ENCODE data around the gene MALRD1. TPM values are rescaled to one million over a fixed set of nuclear protein-coding genes. Genes with fewer than 3 reads are reported as not detected.

Gene MALRD1
- total RNA-seq, 1 experiment from 2014 or later = 0.50 TPM

GRCh38 chr10:19058046-19058445 lies 9.4 kb downstream of the MALRD1 start (continued):
- TF ChIP-seq ZNF416 (CRISPR knock-in tag; IDR thresholded peaks at IDR 0.05) (no peak), MYBL2 (CRISPR knock-in tag; IDR thresholded peaks at IDR 0.05) (no peak)

- DNase-seq (ENCODE audit: low spot score) (no peak), ATAC-seq (no peak)
- Mint-ChIP-seq H3K4me3 (no peak overlapping the region), H3K36me3 (no peaks in the 10 kb centered on the region), H3K4me1 (peaks cover 7% of the 10 kb centered on the region), H3K9me3 (peaks cover 28% of the 10 kb centered on the region), H3K27me3 (ENCODE audit: low read depth) (no peaks in the 10 kb centered on the region), H3K27ac (no peak overlapping the region)
- TF ChIP-seq TP53 (CRISPR knock-in tag; IDR thresholded peaks at IDR 0.05) (no peak), GRHL2 (CRISPR knock-in tag; IDR thresholded peaks at IDR 0.05; ENCODE audit: insufficient replicate concordance, severe bottlenecking) (no peak), ZNF512 (CRISPR knock-in tag; IDR thresholded peaks at IDR 0.05; ENCODE audit: borderline replicate concordance) (no peak)
- POLR2A ChIA-PET = no interaction called here
- CTCF ChIA-PET = interaction anchor here (0.7 kb wide), 1 partner anchor 1740 kb away, joined by 3 read pairs; no protein-coding TSS in a partner anchor
Observed at GRCh38 chr10:19063986-19064385, 15.4 kb downstream of the MALRD1 start.

- Mint-ChIP-seq H3K9me3 (no peaks in the 10 kb centered on the region), H3K4me3 (no peak overlapping the region), H3K27ac (no peak overlapping the region), H3K36me3 (no peaks in the 10 kb centered on the region), H3K4me1 (no peaks in the 10 kb centered on the region), H3K27me3 (ENCODE audit: low read depth) (no peaks in the 10 kb centered on the region)
- ChIA-PET CTCF (interaction anchor here (0.5 kb wide), 1 partner anchor 215 kb away, joined by 3 read pairs; no protein-coding TSS in a partner anchor), POLR2A (no interaction called here)
- ATAC-seq (no peak), DNase-seq (ENCODE audit: low spot score) (no peak)
- no peak for TF ChIP-seq NR3C1 (CRISPR knock-in tag; conservative IDR thresholded peaks at IDR 0.05; ENCODE audit: low read depth)
- no peak for TF ChIP-seq ELF4 (CRISPR knock-in tag; IDR thresholded peaks at IDR 0.05; ENCODE audit: low read depth)
- TF ChIP-seq RELA (CRISPR knock-in tag; IDR thresholded peaks at IDR 0.05; ENCODE audit: borderline replicate concordance) = no peak
- TF ChIP-seq GRHL2 (CRISPR knock-in tag; IDR thresholded peaks at IDR 0.05; ENCODE audit: insufficient replicate concordance, severe bottlenecking) = no peak
- TF ChIP-seq ZNF423 (CRISPR knock-in tag; IDR thresholded peaks at IDR 0.05) = no peak
- TF ChIP-seq FOXP4 (CRISPR knock-in tag; IDR thresholded peaks at IDR 0.05) = no peak
- TF ChIP-seq ZNF232 (CRISPR knock-in tag; IDR thresholded peaks at IDR 0.05) = no peak
- no peak for TF ChIP-seq NFATC4 (CRISPR knock-in tag; IDR thresholded peaks at IDR 0.05)
- TF ChIP-seq HMGA2 (CRISPR knock-in tag; IDR thresholded peaks at IDR 0.05) = no peak
- TF ChIP-seq PREB (CRISPR knock-in tag; IDR thresholded peaks at IDR 0.05; ENCODE audit: borderline replicate concordance) = no peak
- no peak for TF ChIP-seq ERG (CRISPR knock-in tag; IDR thresholded peaks at IDR 0.05)
- TF ChIP-seq ZBTB21 (CRISPR knock-in tag; IDR thresholded peaks at IDR 0.05; ENCODE audit: borderline replicate concordance) = no peak
- no peak for TF ChIP-seq MXD4 (CRISPR knock-in tag; IDR thresholded peaks at IDR 0.05; ENCODE audit: borderline replicate concordance)
- no peak for TF ChIP-seq FOXK1 (CRISPR knock-in tag; IDR thresholded peaks at IDR 0.05)
- TF ChIP-seq CREM (CRISPR knock-in tag; IDR thresholded peaks at IDR 0.05) = no peak
- TF ChIP-seq ZNF416 (CRISPR knock-in tag; IDR thresholded peaks at IDR 0.05) = no peak
- TF ChIP-seq FOXP1 (CRISPR knock-in tag; IDR thresholded peaks at IDR 0.05; ENCODE audit: borderline replicate concordance) = no peak
- TF ChIP-seq ZNF317 (CRISPR knock-in tag; IDR thresholded peaks at IDR 0.05; ENCODE audit: borderline replicate concordance, low read depth) = no peak
- TF ChIP-seq USF1 (CRISPR knock-in tag; IDR thresholded peaks at IDR 0.05) = no peak
- TF ChIP-seq PRDM15 (CRISPR knock-in tag; IDR thresholded peaks at IDR 0.05) = no peak
Observed at GRCh38 chr10:19071946-19072345, 23.3 kb downstream of the MALRD1 start.
